Measurements from ENCODE around the gene FAM83G.

FAM83G gene

DNA sequence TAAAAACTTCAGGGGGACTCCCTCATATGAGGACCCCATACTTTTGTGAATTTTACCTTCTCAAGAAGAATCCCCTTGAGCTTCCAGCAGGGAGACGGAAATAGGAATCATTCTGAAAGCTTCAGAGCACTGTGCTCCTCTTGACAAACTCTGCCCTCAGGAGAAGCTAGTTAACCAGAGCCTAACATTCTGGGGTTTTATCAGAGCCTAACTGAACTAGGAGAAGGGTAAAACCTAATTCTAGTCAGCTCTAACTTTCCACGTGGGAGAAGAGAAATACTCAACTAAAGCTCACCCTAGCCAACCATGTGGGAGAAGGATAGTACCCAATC lies 65.9 kb downstream of the FAM83G start:
- no peak for ATAC-seq
- no peak for TF ChIP-seq TOX (CRISPR knock-in tag; IDR thresholded peaks at IDR 0.05; ENCODE audit: borderline replicate concordance)
- TF ChIP-seq, protein P1, sequence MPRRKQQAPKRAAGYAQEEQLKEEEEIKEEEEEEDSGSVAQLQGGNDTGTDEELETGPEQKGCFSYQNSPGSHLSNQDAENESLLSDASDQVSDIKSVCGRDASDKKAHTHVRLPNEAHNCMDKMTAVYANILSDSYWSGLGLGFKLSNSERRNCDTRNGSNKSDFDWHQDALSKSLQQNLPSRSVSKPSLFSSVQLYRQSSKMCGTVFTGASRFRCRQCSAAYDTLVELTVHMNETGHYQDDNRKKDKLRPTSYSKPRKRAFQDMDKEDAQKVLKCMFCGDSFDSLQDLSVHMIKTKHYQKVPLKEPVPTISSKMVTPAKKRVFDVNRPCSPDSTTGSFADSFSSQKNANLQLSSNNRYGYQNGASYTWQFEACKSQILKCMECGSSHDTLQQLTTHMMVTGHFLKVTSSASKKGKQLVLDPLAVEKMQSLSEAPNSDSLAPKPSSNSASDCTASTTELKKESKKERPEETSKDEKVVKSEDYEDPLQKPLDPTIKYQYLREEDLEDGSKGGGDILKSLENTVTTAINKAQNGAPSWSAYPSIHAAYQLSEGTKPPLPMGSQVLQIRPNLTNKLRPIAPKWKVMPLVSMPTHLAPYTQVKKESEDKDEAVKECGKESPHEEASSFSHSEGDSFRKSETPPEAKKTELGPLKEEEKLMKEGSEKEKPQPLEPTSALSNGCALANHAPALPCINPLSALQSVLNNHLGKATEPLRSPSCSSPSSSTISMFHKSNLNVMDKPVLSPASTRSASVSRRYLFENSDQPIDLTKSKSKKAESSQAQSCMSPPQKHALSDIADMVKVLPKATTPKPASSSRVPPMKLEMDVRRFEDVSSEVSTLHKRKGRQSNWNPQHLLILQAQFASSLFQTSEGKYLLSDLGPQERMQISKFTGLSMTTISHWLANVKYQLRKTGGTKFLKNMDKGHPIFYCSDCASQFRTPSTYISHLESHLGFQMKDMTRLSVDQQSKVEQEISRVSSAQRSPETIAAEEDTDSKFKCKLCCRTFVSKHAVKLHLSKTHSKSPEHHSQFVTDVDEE (CRISPR knock-in tag; IDR thresholded peaks at IDR 0.05), result no peak
- no peak for TF ChIP-seq GLIS3 (CRISPR knock-in tag; IDR thresholded peaks at IDR 0.05)
- TF ChIP-seq RARB (CRISPR knock-in tag; IDR thresholded peaks at IDR 0.05), result no peak
- no peak for TF ChIP-seq PPARA (CRISPR knock-in tag; IDR thresholded peaks at IDR 0.05; ENCODE audit: borderline replicate concordance)
- TF ChIP-seq ZFP3 (CRISPR knock-in tag; IDR thresholded peaks at IDR 0.05), result no peak
- TF ChIP-seq, protein P2, sequence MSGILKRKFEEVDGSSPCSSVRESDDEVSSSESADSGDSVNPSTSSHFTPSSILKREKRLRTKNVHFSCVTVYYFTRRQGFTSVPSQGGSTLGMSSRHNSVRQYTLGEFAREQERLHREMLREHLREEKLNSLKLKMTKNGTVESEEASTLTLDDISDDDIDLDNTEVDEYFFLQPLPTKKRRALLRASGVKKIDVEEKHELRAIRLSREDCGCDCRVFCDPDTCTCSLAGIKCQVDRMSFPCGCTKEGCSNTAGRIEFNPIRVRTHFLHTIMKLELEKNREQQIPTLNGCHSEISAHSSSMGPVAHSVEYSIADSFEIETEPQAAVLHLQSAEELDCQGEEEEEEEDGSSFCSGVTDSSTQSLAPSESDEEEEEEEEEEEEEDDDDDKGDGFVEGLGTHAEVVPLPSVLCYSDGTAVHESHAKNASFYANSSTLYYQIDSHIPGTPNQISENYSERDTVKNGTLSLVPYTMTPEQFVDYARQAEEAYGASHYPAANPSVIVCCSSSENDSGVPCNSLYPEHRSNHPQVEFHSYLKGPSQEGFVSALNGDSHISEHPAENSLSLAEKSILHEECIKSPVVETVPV (CRISPR knock-in tag; IDR thresholded peaks at IDR 0.05), result no peak
- no peak for TF ChIP-seq TCF4 (CRISPR knock-in tag; IDR thresholded peaks at IDR 0.05; ENCODE audit: borderline replicate concordance)
- TF ChIP-seq ZNF70 (CRISPR knock-in tag; IDR thresholded peaks at IDR 0.05), result no peak
- TF ChIP-seq SNAI2 (CRISPR knock-in tag; IDR thresholded peaks at IDR 0.05), result no peak

DNA sequence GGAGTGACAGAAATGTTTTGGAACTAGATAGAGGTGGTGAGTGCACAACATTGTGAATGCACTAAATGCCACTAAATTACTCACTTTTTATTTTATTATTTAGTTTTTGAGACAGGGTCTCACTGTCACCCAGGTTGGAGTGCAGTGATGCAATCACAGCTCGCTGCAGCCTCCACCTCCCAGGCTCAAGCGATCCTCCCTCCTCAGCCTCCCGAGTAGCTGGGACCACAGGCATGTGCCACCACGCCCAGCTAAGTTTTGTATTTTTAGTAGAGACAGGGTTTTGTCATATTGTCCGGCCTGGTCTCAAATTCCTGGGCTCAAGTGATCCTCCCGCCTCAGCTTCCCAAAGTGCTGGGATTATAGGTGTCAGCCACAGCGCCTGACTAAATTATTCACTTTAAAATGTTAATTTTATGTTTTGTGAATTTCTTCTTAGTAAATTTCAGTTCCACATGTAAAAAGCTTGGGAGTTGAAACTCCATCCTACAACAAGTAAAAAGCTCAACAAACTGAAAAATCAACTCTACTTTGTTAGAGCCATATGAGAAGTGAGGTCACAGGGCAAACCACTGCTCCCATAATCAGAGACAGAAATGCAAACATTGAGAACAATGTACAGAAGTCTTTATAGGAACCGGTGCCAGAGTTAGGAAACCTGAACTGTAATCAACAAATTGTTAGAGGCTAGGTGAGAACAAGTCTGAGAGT lies 66.4 kb downstream of the FAM83G start:
- no peak for ATAC-seq
- TF ChIP-seq, protein P2 (CRISPR knock-in tag; IDR thresholded peaks at IDR 0.05), result no peak
- no peak for TF ChIP-seq ESRRG (CRISPR knock-in tag; IDR thresholded peaks at IDR 0.05)
- no peak for TF ChIP-seq ISL1 (CRISPR knock-in tag; IDR thresholded peaks at IDR 0.05)
- no peak for TF ChIP-seq ZNF565 (CRISPR knock-in tag; conservative IDR thresholded peaks at IDR 0.05; ENCODE audit: low read depth)
- no peak for TF ChIP-seq GLIS3 (CRISPR knock-in tag; IDR thresholded peaks at IDR 0.05)
- TF ChIP-seq ZC3H10 (CRISPR knock-in tag; IDR thresholded peaks at IDR 0.05), result no peak
- TF ChIP-seq, protein P1 (CRISPR knock-in tag; IDR thresholded peaks at IDR 0.05), result no peak
- no peak for TF ChIP-seq ZNF8 (CRISPR knock-in tag; IDR thresholded peaks at IDR 0.05)
- TF ChIP-seq ZFP30 (CRISPR knock-in tag; IDR thresholded peaks at IDR 0.05), result no peak
- no peak for TF ChIP-seq CSDC2 (CRISPR knock-in tag; IDR thresholded peaks at IDR 0.05)
- no peak for TF ChIP-seq ARNTL (CRISPR knock-in tag; IDR thresholded peaks at IDR 0.05; ENCODE audit: borderline replicate concordance, low read depth)

DNA sequence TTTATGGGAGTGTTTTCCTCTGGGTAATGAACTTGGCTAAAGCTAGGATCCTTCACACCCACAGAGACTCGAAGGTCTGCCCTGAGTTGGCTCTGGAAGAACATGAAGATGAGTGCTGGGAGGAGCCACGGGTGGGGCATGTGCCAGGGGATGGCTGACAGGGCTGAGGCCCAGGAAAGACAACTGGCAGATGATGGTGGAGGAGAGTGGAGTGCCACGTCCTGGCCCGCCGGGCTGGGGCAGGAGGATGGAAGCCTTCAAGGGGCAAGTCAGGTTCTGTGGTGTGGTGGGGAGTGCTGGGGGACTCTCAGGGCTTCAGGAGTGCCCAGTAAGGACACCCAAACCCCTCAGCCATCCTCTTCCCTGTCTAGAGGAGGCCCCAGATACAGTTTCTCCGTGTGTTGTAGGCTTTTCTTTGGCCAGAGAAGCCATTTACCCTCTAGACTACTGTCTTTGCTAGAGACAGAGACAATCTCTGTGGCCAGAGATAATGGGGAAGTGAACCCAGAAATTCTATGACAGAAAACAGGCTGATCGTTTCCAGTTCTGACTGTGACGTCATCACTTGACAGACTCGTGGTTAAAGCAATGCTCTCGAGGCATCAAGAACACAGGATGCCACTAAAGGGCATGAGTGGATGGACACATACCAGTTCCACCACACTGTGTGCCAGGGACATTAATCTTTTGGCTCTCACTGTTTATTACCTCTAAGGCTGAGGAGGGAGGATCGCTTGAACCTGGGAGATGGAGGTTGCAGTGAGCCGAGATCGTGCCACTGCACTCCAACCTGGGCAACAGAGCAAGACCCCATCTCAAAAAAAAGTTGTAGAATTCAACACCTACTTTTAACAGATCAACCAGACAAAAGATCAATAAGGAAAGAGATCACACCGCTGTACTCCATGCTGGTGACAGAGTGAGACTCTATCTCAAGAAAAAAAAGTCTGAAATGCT lies 71.2 kb downstream of the FAM83G start:
- no peak for ATAC-seq
- TF ChIP-seq TOX (CRISPR knock-in tag; IDR thresholded peaks at IDR 0.05; ENCODE audit: borderline replicate concordance) (no peak), SNAI2 (CRISPR knock-in tag; IDR thresholded peaks at IDR 0.05) (no peak), CSDC2 (CRISPR knock-in tag; IDR thresholded peaks at IDR 0.05) (no peak), ZFP3 (CRISPR knock-in tag; IDR thresholded peaks at IDR 0.05) (no peak), ZNF70 (CRISPR knock-in tag; IDR thresholded peaks at IDR 0.05) (no peak), ZC3H10 (CRISPR knock-in tag; IDR thresholded peaks at IDR 0.05) (no peak), GLIS3 (CRISPR knock-in tag; IDR thresholded peaks at IDR 0.05) (no peak), BACH2 (CRISPR knock-in tag; IDR thresholded peaks at IDR 0.05; ENCODE audit: borderline replicate concordance) (no peak)
- TF ChIP-seq, protein P3, sequence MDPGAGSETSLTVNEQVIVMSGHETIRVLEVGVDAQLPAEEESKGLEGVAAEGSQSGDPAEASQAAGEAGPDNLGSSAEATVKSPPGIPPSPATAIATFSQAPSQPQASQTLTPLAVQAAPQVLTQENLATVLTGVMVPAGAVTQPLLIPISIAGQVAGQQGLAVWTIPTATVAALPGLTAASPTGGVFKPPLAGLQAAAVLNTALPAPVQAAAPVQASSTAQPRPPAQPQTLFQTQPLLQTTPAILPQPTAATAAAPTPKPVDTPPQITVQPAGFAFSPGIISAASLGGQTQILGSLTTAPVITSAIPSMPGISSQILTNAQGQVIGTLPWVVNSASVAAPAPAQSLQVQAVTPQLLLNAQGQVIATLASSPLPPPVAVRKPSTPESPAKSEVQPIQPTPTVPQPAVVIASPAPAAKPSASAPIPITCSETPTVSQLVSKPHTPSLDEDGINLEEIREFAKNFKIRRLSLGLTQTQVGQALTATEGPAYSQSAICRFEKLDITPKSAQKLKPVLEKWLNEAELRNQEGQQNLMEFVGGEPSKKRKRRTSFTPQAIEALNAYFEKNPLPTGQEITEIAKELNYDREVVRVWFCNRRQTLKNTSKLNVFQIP (CRISPR knock-in tag; IDR thresholded peaks at IDR 0.05; ENCODE audit: borderline replicate concordance, low read depth), result no peak
- TF ChIP-seq, protein P4, sequence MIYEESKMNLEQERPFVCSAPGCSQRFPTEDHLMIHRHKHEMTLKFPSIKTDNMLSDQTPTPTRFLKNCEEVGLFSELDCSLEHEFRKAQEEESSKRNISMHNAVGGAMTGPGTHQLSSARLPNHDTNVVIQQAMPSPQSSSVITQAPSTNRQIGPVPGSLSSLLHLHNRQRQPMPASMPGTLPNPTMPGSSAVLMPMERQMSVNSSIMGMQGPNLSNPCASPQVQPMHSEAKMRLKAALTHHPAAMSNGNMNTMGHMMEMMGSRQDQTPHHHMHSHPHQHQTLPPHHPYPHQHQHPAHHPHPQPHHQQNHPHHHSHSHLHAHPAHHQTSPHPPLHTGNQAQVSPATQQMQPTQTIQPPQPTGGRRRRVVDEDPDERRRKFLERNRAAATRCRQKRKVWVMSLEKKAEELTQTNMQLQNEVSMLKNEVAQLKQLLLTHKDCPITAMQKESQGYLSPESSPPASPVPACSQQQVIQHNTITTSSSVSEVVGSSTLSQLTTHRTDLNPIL (CRISPR knock-in tag; IDR thresholded peaks at IDR 0.05; ENCODE audit: low read depth), result no peak
- TF ChIP-seq, protein P5, sequence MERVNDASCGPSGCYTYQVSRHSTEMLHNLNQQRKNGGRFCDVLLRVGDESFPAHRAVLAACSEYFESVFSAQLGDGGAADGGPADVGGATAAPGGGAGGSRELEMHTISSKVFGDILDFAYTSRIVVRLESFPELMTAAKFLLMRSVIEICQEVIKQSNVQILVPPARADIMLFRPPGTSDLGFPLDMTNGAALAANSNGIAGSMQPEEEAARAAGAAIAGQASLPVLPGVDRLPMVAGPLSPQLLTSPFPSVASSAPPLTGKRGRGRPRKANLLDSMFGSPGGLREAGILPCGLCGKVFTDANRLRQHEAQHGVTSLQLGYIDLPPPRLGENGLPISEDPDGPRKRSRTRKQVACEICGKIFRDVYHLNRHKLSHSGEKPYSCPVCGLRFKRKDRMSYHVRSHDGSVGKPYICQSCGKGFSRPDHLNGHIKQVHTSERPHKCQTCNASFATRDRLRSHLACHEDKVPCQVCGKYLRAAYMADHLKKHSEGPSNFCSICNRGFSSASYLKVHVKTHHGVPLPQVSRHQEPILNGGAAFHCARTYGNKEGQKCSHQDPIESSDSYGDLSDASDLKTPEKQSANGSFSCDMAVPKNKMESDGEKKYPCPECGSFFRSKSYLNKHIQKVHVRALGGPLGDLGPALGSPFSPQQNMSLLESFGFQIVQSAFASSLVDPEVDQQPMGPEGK (CRISPR knock-in tag; IDR thresholded peaks at IDR 0.05; ENCODE audit: borderline replicate concordance), result no peak

Data from SK-N-SH treated with all-trans-retinoic acid at 6 μM for 48 hours (cell line).